ENCODE data around the gene EEF1A2.
A peak's percentile ranks its signal among the peaks of the same experiment; 100 is the strongest.

The EEF1A2 gene

GRCh38 chr20:63529861-63530787 is 31.2 kb upstream of the EEF1A2 start:
- ATAC-seq (no peak), DNase-seq (ENCODE audit: low spot score in 2 of 2) (peak in 1 of 2 donors; percentile 49)
- no peak overlapping the region for H3K4me3 Mint-ChIP-seq
- no peaks in the 10 kb centered on the region for H3K9me3 Mint-ChIP-seq
- no peak overlapping the region for H3K27ac Mint-ChIP-seq
- peaks cover 5% of the 10 kb centered on the region for H3K36me3 Mint-ChIP-seq
- peaks cover 13% of the 10 kb centered on the region for H3K4me1 Mint-ChIP-seq

DNA sequence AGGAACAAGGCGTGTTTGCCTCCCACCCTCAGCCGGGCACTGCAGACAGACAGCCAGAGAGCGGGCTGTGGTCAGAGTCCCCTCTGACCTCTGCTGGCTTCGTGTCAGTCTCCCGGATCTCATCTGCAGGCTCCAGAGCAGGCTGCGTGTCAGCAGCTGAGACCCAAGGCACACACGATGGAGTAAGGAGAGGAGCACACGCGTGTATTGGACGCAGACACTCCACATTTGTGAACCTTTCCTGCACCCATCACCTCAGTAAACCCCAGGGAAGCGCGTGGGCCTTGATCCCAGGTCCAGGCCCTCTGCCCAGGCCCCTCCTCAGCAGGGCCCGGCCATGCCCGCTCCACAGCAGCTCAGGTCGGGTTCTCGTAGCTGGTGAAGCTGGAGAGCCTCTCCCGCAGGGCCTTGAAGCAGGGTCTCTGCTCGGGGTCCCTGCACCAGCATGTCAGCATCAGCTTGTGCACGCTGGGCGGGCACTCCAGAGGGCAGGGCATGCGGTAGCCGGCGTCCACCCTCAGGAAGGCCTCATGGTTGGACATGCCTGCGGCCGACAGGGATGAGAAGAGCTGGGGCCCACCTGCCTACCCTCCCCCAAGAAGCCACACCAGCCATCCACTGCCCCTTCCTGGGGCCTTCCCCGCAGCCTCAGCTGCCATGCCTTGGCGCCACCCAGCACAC is 30.4 kb upstream of the EEF1A2 start:
- peak in 1 of 2 donors; percentile 49 for DNase-seq (ENCODE audit: low spot score in 2 of 2)
- Mint-ChIP-seq H3K36me3 (peaks cover 11% of the 10 kb centered on the region), H3K4me3 (no peak overlapping the region), H3K9me3 (no peaks in the 10 kb centered on the region), H3K4me1 (peaks cover 13% of the 10 kb centered on the region), H3K27ac (no peak overlapping the region)
- no peak for ATAC-seq

DNA sequence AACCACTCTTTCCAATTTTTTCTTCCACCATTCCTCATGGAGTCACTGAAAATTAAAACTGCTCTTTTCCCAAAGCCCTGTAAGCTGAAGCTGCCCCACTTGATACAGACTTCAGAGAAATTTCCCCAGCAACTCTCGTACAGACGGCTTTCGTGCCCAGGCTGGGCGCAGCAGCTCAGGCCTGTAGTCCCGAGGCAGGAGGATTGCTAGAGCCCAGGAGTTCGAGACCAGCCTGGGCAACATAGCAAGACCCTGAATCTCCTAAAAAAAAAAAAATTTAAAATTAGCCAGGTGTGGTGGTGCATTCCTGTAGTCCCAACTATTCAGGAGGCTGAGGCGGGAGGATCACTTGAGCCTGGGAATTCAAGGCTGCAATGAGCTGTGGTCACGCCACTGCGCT is 28.3 kb upstream of the EEF1A2 start:
- no peak for ATAC-seq
- DNase-seq (ENCODE audit: low spot score in 2 of 2) = no peak
- Mint-ChIP-seq H3K9me3 (peaks cover 5% of the 10 kb centered on the region), H3K4me3 (no peak overlapping the region), H3K27ac (no peak overlapping the region), H3K4me1 (peaks cover 23% of the 10 kb centered on the region), H3K36me3 (peaks cover 29% of the 10 kb centered on the region)

DNA sequence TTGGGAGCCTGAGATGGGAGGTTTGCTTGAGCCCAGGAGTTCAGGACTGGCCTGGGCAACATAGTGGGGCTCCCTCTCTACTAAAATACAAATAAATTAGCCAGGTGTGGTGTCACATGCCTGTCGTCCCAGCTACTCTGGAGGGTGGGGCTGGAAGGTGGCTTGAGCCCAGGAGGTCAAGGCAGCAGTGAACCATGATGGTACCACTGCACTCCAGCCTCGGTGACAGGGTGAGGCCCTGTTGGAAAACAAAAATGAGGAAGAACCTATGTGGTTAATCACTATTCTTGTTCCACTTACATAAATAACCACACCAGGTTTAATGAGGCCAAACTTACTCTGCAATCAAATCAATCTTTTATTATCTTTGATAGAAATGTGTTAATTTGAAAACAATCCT is 27.1 kb upstream of the EEF1A2 start:
- peaks cover 18% of the 10 kb centered on the region for H3K4me1 Mint-ChIP-seq
- DNase-seq (ENCODE audit: low spot score in 2 of 2) = no peak
- ATAC-seq = no peak

DNA sequence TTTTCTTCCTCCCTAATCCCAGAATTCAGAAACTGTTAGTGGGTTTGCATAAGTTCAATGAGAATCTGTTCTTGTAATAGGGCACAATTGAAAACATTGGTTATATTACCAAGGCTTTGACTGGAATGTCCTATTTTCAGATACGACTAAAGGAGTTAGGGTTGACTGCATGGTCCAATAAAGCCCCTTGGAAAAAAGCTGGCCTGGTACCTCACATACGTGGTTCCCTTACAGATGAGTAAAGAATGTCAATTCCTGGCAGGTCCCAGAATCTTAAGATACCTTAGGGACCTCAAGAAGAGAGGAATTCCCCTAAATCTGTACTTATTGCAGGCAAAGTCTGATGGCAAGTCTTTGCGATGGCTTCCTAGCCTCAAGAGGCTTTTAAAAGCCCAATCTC is 26.3 kb upstream of the EEF1A2 start:
- ATAC-seq (no peak), DNase-seq (ENCODE audit: low spot score in 2 of 2) (no peak)
- Mint-ChIP-seq H3K4me3 (no peak overlapping the region), H3K4me1 (peaks cover 18% of the 10 kb centered on the region), H3K9me3 (peaks cover 5% of the 10 kb centered on the region), H3K27ac (no peak overlapping the region), H3K36me3 (peaks cover 40% of the 10 kb centered on the region)

More for the DNA sequence above, 27.1 kb upstream of the EEF1A2 start:
- Mint-ChIP-seq H3K36me3 (peaks cover 40% of the 10 kb centered on the region), H3K4me3 (no peak overlapping the region), H3K9me3 (peaks cover 5% of the 10 kb centered on the region), H3K27ac (no peak overlapping the region)

DNA sequence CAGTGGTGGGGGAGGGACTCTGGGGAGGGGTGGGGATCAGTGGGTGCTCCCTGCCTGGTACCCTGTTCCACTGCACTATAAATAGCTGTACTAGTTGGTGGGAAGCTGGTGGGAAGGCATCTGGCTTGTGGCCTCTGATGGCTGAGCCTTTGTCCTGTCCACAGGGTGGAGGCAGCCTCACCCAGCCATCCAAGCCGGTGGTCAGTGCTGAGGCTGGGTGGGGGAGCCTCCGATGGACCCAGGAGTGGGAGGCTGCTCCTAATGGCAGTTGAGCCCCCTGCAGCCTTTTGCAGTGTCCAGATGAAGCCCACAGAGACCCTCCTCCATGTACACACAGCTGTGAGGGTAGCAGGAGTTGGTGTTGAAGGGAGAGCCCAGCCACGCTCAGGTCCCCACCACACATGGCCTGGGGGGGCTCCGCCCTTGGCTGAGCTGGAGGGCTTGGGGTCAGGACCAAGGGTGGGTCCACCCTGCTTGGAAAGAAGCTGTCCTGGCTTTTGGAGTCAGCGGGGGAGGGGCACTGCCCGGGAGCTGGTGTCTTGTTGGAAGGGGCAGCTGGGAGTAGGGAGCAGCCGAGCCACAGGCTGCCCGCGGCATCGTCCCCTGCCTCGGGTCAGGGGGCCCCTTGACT is 24.2 kb upstream of the EEF1A2 start:
- Mint-ChIP-seq H3K36me3 (peaks cover 35% of the 10 kb centered on the region), H3K9me3 (peaks cover 5% of the 10 kb centered on the region)

DNA sequence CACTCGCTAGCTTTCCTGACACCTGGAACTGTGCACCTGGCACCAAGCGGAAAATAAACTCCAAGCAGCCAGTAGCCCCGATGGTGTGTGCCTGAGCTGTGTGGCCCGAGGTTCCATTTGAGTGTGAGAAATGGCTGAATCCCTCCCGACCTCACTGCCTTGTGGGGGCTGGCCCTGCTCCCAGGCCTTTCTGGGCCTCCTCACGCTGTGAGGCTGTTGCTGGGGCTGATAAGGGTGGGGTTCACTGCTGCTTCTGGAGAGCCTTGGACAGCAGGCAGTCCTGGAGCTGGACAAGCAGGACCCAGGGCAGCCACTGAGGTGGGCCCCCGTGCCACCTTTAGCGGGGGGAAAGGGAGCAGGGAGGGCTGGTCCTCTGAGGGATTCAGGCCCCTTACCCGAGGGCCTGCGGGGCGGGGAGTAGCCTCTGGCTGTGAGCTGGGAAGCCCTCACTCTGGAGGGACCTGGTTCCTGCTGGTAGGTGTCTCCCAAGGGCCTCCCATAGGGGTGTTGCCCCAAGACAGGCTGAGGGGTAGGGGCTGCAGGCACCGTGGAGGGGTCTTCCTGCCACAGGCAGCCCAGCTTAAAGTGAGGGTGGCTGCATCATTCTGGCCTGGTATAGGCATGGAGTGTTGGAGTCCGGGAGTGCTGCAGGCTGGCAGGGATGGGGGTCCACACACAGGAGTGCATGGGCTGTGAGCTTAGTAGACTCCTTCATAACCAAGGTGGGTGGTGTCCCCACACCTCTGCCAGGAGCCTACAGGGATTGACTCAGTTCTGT is 23.4 kb upstream of the EEF1A2 start:
- Mint-ChIP-seq H3K27ac (peak overlapping the region; percentile 90), H3K36me3 (peaks cover 35% of the 10 kb centered on the region), H3K4me3 (peak overlapping the region; percentile 77), H3K4me1 (peaks cover 12% of the 10 kb centered on the region), H3K9me3 (peaks cover 5% of the 10 kb centered on the region)
- no peak for ATAC-seq
- DNase-seq (ENCODE audit: low spot score in 2 of 2) = peak in 1 of 2 donors; percentile 49

More for the DNA sequence above, 24.2 kb upstream of the EEF1A2 start:
- Mint-ChIP-seq H3K27ac (peak overlapping the region; percentile 90), H3K4me1 (peaks cover 12% of the 10 kb centered on the region), H3K4me3 (peak overlapping the region; percentile 77)
- ATAC-seq (no peak), DNase-seq (ENCODE audit: low spot score in 2 of 2) (peak in 1 of 2 donors; percentile 50)

DNA sequence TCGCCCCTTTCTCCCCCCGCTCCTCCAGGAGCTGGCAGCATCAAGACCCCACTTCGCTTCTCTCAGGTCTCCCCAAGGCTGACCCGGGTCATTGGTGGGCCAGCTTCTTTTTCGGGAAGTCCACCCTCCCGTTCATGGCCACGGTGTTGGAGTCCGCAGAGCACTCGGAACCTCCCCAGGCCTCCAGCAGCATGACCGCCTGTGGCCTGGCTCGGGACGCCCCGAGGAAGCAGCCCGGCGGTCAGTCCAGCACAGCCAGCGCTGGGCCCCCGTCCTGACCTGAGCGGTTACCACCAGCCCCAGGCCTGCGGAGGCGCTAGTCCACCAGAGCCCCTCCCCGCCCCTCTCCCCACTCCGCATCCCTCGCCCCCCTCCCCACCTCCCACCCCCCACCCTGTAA is 22.7 kb upstream of the EEF1A2 start:
- ATAC-seq (no peak), DNase-seq (ENCODE audit: low spot score in 2 of 2) (no peak)
- peak overlapping the region; percentile 34 for H3K27ac Mint-ChIP-seq
- H3K36me3 Mint-ChIP-seq = peaks cover 35% of the 10 kb centered on the region
- H3K4me1 Mint-ChIP-seq = peaks cover 12% of the 10 kb centered on the region
- H3K4me3 Mint-ChIP-seq = peak overlapping the region; percentile 77
- peaks cover 5% of the 10 kb centered on the region for H3K9me3 Mint-ChIP-seq

GRCh38 chr20:63520934-63521601 is 22.2 kb upstream of the EEF1A2 start:
- ATAC-seq = peak; percentile 65
- peaks cover 35% of the 10 kb centered on the region for H3K36me3 Mint-ChIP-seq

GRCh38 chr20:63520504-63520933 is 21.6 kb upstream of the EEF1A2 start, which contains the start of gene PPDPF:
Gene PPDPF (plus strand): TSS chr20:63520765. CDS start chr20:63521309, 544 bp downstream.
- DNase-seq (ENCODE audit: low spot score in 2 of 2) = peak in 1 of 2 donors; percentile 89

More at GRCh38 chr20:63520934-63521601, 22.2 kb upstream of the EEF1A2 start:
- Mint-ChIP-seq H3K4me1 (peaks cover 12% of the 10 kb centered on the region), H3K4me3 (peak overlapping the region; percentile 77), H3K27ac (peak overlapping the region; percentile 34), H3K9me3 (peaks cover 5% of the 10 kb centered on the region)
- peak in 1 of 2 donors; percentile 79 for DNase-seq (ENCODE audit: low spot score in 2 of 2)

GRCh38 chr20:63519668-63520503 is 21.0 kb upstream of the EEF1A2 start:
- peak; percentile 75 for ATAC-seq
- H3K27ac Mint-ChIP-seq = no peak overlapping the region
- DNase-seq (ENCODE audit: low spot score in 2 of 2) = peak in 1 of 2 donors; percentile 90
- peaks cover 34% of the 10 kb centered on the region for H3K36me3 Mint-ChIP-seq
- peak overlapping the region; percentile 77 for H3K4me3 Mint-ChIP-seq
- H3K4me1 Mint-ChIP-seq = peaks cover 12% of the 10 kb centered on the region
- H3K9me3 Mint-ChIP-seq = peaks cover 5% of the 10 kb centered on the region

More at GRCh38 chr20:63520504-63520933, 21.6 kb upstream of the EEF1A2 start, which contains the start of gene PPDPF:
- H3K27ac Mint-ChIP-seq = peak within 1 kb of the TSS; percentile 34
- peak; percentile 86 for ATAC-seq
- H3K36me3 Mint-ChIP-seq = peaks cover 35% of the 10 kb centered on the region
- peak within 1 kb of the TSS; percentile 77 for H3K4me3 Mint-ChIP-seq
- H3K9me3 Mint-ChIP-seq = peaks cover 5% of the 10 kb centered on the region
- peaks cover 12% of the 10 kb centered on the region for H3K4me1 Mint-ChIP-seq

DNA sequence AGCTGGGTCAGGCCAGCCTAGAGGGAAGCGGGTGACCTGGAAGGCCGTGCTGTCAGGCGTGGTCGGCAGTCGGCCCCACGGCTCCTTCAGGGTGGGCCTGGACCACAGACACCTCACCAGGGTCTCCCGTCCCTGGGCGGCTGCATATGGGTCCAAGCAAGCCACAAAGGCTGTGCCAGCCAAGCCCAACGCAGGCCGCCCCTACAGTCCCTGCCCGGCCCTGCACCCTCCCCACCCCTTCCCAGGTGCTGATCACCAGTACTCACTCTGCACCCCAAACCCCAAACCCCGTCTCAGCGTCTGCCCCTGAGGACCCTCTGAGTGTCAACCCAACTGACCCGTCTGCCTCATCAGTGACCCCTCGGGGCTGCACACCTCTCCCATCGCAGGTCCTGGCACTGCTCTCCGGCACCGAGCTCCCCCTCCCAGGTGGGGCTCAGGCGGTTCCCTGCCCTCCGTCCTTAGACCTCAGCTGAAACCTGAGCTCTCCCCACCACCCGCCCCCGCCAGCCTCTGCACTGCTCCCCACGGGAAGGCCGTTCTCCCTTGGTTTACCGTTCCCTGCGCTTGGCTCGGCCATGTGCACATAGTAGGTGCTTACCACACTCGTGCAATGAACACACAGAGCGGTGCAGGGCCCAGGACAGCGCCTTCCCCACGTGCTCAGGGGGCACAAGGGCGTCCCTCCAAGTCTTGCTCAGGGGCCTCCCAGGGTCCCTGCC is 20.2 kb upstream of the EEF1A2 start:
- H3K4me3 Mint-ChIP-seq = peak overlapping the region; percentile 77
- H3K27ac Mint-ChIP-seq = no peak overlapping the region
- ATAC-seq (no peak), DNase-seq (ENCODE audit: low spot score in 2 of 2) (no peak)
- peaks cover 7% of the 10 kb centered on the region for H3K9me3 Mint-ChIP-seq
- peaks cover 12% of the 10 kb centered on the region for H3K4me1 Mint-ChIP-seq
- H3K36me3 Mint-ChIP-seq = peaks cover 29% of the 10 kb centered on the region

All from stimulated activated effector memory CD8-positive, alpha-beta T cell treated with anti-CD3 and anti-CD28 coated beads, Interleukin-12 subunit alpha, Interleukin-12 subunit beta, amount 100 ng/mL, for 72 hours (primary cell).